ENCODE results near the gene CTRB1. TPM values are rescaled to one million over a fixed set of nuclear protein-coding genes. Genes with fewer than 3 reads are reported as not detected.
"Not testable (repeated sequence)": the region's sequence is repeated elsewhere in the genome, so short reads cannot be mapped to it uniquely, and the experiment has no call there.

Gene CTRB1
- total RNA-seq, 1 donor, result not detected

GRCh38 chr16:75219838-75220237 lies 1.1 kb downstream of the CTRB1 start:
- TF ChIP-seq CTCF (IDR thresholded peaks at IDR 0.05; ENCODE audit: insufficient read depth, low read depth, low read length), result no peak
- H3K4me3 ChIP-seq (ENCODE audit: low read depth, low read length), result no peak overlapping the region
- no peak for DNase-seq (ENCODE audit: low read depth)

GRCh38 chr16:75222271-75222783 lies 3.5 kb downstream of the CTRB1 start:
- DNase-seq (ENCODE audit: low read depth), result no peak
- no peak for TF ChIP-seq CTCF (IDR thresholded peaks at IDR 0.05; ENCODE audit: insufficient read depth, low read depth, low read length)

DNA sequence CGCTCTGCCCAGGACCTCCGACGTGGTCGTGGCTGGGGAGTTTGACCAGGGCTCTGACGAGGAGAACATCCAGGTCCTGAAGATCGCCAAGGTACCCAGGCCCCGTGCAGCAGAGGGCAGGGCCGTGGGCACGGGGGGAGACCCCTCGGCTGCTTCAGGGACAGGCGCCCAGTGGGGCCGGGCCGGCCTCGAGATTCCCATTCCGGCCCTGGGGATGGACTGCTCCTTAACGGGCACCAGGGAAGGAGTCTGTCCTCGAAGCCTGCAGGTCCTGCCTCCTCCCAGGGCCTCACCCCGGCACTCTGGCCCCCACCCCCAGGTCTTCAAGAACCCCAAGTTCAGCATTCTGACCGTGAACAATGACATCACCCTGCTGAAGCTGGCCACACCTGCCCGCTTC lies 4.3 kb downstream of the CTRB1 start:
- not testable (repeated sequence) for H3K4me3 ChIP-seq (ENCODE audit: low read depth, low read length)

More at GRCh38 chr16:75222271-75222783, 3.5 kb downstream of the CTRB1 start:
- no peak overlapping the region for H3K4me3 ChIP-seq (ENCODE audit: low read depth, low read length)

GRCh38 chr16:75224306-75225082 lies 5.7 kb downstream of the CTRB1 start:
- DNase-seq (ENCODE audit: low read depth), result no peak
- no peak for TF ChIP-seq CTCF (IDR thresholded peaks at IDR 0.05; ENCODE audit: insufficient read depth, low read depth, low read length)

More for the DNA sequence above, 4.3 kb downstream of the CTRB1 start:
- DNase-seq (ENCODE audit: low read depth), result not testable (repeated sequence)

DNA sequence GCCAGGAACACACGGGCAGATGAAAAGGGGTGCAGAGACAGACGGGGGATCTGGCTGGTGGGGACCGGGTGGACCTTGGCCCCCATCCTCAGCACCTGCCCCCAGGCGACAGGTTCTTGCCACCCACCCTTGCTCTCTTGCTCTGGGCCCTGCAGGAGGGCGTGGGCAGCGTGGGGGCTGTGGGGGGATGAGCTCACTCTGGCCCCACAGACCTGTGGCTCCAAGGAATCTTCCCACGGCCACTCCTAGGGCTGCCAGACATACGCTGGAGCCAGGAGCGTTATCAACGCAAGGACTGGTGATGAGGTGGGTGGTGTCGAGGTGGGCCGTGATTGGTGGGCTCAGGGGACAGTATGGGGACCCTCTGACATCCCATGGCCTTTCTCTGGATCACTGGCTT lies 6.3 kb downstream of the CTRB1 start:
- no peak for TF ChIP-seq CTCF (IDR thresholded peaks at IDR 0.05; ENCODE audit: insufficient read depth, low read depth, low read length)
- DNase-seq (ENCODE audit: low read depth), result no peak

More at GRCh38 chr16:75224306-75225082, 5.7 kb downstream of the CTRB1 start:
- no peak overlapping the region for H3K4me3 ChIP-seq (ENCODE audit: low read depth, low read length)

DNA sequence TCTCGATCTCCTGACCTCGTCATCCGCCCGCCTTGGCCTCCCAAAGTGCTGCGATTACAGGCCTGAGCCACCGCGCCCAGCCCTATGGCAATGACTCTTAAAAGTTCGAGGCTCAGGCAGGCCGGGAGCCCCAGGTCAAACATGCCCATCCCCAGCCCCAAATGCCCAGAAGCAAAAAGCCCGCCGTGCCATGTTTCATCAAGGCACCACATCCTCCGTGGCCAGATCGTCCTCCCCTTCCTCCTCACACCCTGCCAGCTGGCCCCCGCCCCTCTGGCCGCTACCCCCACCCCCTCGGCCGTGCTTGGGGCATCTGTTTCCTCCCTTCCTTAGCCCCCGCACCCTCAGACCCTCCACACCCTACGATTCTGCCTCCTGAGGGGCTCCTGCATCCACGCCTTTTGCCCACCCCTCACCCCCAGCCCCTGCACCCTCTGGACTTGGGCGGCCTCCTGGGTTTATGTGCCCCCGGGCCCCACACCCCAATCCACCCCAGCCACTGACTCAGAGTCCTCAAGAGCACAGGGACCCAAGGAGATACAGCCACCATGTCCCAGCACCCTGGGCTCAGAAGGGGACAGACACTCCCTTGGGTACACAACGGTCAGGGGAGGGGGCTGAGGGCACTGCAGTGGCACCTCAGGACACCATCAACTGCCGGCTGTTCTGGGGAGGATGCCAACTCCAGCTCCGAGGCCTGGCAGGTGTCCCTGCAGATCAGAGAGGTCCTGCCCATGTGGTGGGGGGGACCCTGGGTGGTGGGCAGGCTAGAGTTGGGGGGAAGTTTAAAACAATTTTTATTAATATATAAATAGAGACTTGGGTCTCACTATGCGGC lies 7.1 kb downstream of the CTRB1 start:
- H3K4me3 ChIP-seq (ENCODE audit: low read depth, low read length), result no peak overlapping the region
- DNase-seq (ENCODE audit: low read depth), result no peak
- no peak for TF ChIP-seq CTCF (IDR thresholded peaks at IDR 0.05; ENCODE audit: insufficient read depth, low read depth, low read length)

More for the DNA sequence above, 6.3 kb downstream of the CTRB1 start:
- H3K4me3 ChIP-seq (ENCODE audit: low read depth, low read length), result no peak overlapping the region

All from fibroblast of villous mesenchyme (primary cell).